Measurements from ENCODE around the gene MYO9A.
A peak's percentile ranks its signal among the peaks of the same experiment; 100 is the strongest.
"Not testable (repeated sequence)": the region's sequence is repeated elsewhere in the genome, so short reads cannot be mapped to it uniquely, and the experiment has no call there.

MYO9A gene

DNA sequence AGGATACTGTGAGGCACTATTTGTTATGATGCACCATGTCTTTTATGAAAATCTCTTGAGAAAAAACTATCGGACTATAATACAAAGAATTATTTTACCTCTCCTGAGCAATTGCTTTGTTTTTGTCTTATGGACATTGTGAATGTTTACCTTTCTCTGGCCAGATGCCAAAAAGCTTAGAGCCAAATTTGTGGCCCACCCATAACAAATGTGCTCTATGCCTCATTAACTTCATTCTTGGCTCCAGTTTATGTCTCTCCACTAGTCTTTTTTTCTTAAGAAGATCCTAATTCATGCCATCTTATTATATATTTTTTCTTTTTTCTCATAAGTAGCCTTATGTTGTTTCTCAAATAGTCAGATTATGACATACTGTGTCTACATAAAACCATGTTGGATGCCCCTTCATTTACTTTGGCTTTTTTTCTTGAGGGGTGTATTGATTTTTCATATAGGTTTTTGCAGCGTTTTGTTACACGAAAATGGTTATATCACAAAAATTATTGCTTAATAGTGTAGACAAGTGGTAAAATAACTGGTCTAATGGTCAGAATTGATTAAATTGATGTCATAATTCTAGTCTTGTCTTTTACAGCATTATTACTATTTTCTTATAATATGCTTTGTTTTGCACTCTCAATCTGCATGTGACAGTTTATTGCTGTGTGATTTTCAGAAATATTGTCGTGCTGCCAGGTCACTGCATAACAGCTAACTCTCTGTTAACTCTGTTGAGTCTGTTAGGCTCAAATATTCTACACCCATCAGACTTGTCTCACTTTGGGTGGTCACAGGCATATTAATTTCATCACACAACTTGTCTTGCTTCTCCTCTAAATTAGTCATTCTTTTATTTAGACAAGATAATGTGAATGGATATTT, 18.5 kb upstream of the MYO9A start:
- DNase-seq (ENCODE audit: low spot score) = no peak

DNA sequence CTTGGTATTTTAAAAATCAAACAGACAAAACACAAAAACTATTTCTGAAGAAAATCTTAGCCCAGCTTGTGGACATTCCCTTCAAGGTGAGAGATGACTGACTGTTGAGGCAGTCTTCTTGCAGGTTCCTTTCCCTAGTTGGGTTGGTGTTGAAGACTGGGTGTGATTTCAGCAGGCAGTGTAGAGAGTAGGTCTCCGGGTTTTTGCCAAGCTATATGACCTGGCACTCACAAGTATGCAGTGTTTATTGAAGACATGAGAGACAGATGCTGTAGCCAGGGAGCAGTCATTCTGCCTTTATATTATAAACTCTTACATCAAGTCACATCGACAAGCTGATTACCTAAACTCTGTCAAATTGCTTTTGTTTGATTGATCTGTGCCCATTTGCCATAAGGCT, 17.8 kb upstream of the MYO9A start:
- no peak for DNase-seq (ENCODE audit: low spot score)

DNA sequence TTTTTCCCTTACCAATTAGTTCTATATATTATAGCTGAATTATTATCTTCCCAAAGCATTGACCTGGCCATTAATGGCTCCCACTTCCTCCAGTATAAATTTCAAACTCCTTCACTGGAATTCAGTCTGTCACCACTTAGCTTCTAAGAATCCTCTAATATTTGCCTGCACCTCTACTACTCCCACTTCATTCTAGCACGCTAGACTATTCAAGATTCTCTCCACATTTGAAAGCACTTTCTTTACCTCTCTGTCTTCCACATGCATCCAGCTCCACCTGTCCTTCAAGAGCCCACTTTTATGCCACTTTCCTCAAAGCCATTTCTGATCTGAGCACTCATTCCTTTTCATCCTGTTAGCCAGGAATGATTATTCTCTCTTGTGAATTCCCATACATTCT, 15.3 kb upstream of the MYO9A start:
- DNase-seq (ENCODE audit: low spot score) = no peak

DNA sequence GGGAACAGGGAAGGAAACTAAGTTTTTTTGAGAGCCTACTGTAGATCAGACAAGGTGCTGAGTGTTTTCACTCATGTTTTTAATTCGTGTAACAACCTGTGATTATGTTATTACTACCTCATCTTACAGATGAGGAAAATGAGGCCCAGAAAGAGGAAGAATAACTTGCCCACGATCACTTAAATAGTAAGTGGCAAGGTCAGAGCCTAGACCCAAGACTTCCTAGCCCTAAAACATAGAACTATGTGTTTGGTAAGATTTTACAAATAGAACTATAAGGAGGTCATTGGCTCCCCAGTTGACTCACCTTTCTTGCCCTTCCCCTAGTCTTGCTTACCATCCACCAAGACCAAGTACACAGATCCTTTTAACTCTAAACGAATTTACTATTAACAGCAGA, 14.0 kb upstream of the MYO9A start:
- no peak for DNase-seq (ENCODE audit: low spot score)

DNA sequence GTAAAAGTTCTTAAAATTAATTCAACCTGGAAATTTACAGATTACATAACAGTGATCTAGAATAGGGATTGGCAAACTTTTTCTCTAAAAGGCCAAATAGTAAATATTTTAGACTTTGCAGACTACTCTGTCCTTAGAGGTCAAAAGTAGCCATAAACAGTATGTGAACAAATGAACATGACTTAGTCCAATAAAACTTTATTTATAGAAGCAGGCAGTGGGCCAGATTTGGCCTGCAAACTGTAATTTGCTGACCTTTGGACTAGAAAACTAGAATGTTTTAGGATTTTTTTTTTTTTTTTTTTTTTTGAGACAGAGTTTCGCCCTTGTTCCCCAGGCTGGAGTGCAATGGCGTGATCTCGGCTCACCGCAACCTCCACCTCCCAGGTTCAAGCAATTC, 12.3 kb upstream of the MYO9A start:
- DNase-seq (ENCODE audit: low spot score) = no peak

GRCh38 chr15:72128359-72128758, 10.4 kb upstream of the MYO9A start:
- no peak for DNase-seq (ENCODE audit: low spot score)

DNA sequence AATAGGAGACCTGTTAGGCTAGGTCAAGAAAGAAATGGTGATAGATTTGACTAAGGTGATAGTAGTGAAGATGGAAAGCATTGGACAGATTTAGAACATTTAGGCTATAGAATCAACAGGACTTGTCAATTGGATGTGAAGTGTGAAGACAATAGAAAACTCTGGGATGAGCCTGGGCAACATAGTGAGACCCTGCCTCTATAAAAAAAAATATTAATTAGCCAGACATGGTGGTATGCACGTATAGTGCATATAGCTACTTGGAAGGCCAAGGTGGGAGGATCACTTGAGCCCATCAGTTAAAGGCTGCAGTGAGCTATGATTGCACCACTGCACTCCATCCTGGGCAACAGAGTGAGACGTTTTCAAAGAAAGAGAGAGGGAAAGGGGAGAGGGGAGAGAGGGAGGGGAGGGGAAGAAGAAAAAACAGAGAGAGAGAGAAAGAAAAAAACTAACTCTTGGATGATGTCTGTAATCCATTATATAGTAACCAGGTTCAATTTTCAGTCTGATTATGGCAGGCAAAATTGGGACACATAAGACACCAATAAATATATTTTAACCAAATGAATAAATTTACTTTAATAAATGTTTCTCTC, 9.9 kb upstream of the MYO9A start:
- DNase-seq (ENCODE audit: low spot score) = no peak

- no peak for DNase-seq (ENCODE audit: low spot score)
Observed at GRCh38 chr15:72124218-72124617, 6.3 kb upstream of the MYO9A start.

DNA sequence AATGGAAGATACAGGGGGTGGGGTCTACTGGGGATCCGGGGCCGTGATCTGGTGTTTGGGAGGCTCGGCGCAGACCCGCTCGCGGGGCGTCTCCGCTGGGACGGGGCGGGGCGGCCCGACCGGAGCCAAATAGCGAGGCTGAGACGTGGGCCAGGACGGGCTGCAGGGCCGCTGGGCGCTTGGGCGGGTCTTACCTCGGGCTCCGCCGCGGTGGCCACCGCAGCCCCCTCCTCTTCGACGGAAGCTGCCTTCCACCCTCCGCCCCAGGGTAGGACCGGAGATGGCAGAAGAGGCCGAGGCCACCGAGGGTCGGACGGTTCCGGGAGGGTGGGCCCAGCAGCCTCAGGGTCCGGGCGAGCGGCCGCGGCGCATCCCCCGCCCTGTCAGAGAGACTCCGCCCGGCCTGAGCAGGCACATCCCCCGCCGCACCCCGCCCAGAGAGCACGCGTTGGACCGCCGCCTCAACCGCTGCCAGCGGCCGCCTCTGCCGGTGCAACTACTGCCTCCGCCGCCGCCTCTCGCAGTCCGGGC, 399 bp downstream of the MYO9A start:
- DNase-seq (ENCODE audit: low spot score) = peak; percentile 60

DNA sequence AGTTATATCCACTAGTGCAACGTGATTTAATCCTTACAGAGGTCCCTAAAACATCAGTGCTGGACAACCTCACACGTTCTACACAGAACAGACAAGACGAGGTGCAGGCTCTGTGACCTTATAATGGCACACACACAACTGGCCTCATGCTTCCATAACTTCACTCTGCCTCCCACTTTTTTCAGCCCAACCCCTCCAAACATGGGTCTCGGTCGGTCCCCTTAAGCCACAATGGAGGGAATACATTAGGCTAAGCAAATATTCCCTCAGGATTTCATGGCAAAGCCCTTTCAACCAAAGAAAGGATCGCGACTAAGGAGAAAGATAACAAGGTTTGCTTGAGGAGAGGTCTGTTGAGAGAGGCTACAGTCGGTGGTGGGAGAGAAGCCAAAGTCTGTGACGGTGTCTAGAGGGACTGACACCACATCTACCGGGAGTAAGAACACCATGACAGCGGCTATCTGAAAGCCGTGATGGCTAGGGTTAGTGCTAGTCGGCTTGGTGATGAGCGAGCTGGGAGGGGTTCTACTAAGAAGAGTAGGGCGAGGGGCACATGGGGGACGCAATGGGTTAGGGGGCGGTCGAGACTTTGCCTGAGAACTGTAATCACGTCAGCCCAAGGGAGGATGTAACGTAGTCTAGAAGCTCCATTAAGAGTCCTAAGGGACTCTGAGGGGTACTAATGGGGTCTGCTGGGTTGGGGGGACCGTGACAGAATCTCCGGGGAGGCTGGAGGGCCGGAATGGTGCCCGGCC, 1.0 kb downstream of the MYO9A start:
- DNase-seq (ENCODE audit: low spot score) = peak; percentile 34

GRCh38 chr15:72113347-72114031, 4.5 kb downstream of the MYO9A start:
- no peak for DNase-seq (ENCODE audit: low spot score)

GRCh38 chr15:72112805-72113204, 5.1 kb downstream of the MYO9A start:
- no peak for DNase-seq (ENCODE audit: low spot score)

DNA sequence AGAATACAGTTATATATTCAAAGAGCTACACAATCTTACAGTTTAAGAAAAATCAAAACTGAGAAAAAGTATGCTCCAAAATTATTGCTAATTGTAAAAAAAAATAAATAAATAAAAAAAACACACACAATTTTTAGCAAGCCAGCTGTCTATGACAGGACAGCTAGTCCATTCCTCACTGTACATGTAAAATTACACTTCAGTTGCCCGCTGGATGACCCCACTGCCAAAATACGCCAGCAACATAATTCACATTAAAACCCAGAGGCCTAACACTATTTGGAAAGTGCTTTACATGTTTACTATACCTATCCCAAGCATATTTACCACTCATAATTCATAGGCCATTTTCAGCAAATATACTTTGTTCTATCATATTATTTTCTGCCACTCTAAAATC, 5.8 kb downstream of the MYO9A start:
- DNase-seq (ENCODE audit: low spot score) = no peak

DNA sequence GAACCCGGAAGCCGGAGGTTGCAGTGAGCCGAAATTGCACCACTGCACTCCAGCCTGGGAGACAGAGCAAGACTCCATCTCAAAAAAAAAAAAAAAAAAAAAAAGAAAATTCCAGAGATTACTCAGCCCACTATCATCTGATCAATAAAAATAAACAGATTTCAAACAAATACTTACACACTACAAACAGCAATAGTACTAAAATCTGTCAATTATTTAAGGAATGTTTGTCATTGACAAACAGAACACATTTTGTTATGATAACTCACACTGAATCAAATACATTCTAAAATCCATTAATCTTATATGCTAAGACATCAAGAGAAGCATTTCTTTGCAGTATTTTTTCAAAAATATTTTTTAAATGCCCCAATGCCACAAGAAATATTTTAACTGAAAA, 7.6 kb downstream of the MYO9A start:
- DNase-seq (ENCODE audit: low spot score) = no peak

GRCh38 chr15:72106068-72106467, 11.9 kb downstream of the MYO9A start:
- no peak for DNase-seq (ENCODE audit: low spot score)

- no peak for DNase-seq (ENCODE audit: low spot score)
Observed at GRCh38 chr15:72105111-72105510, 12.8 kb downstream of the MYO9A start.

DNA sequence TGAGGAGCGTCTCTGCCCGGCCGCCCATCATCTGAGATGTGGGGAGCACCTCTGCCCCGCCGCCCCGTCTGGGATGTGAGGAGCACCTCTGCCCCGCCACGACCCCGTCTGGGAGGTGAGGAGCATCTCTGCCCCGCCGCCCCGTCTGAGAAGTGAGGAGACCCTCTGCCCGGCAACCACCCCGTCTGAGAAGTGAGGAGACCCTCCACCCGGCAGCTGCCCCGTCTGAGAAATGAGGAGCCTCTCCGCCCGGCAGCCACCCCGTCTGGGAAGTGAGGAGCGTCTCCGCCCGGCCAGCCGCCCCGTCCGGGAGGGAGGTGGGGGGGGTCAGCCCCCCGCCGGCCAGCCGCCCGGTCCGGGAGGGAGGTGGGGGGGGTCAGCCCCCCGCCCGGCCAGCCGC, 17.4 kb downstream of the MYO9A start:
- not testable (repeated sequence) for DNase-seq (ENCODE audit: low spot score)

GRCh38 chr15:72099155-72099554, 18.8 kb downstream of the MYO9A start:
- no peak for DNase-seq (ENCODE audit: low spot score)

DNA sequence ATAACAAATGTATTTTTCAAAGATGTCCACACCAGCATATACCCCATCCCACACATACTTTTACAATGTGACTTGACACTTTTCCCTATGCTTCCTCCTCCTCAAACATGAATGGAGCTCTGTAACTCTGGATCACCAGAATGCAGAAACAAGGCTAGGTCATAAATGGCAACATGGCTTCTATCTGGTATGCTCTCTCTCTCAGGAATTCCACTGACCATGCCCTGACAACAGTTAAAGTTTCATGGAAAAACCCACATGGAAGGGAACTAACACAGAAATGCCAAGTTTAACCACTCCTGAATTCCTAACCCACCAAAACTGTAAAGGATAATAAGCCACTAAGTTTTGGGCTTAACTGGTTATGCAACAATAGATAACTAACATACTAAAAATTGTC, 19.9 kb downstream of the MYO9A start:
- DNase-seq (ENCODE audit: low spot score) = no peak

DNA sequence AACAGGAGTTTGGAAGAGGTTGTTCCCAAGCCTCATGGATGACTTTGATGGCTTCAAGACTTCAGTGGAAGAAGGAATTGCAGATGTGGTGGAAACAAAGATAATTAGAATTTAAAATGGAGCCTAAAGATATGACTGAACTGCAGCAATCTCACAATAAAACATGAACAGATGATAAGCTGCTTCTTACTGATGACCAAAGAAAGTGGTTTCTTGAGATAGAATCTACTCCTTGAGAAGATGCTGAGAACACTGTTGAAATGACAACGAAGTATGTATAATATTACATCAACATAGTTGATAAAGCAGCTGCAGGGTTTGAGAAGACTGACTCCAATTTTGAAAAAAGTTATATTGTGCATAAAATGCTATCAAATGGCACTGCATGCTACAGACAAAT, 21.2 kb downstream of the MYO9A start:
- no peak for DNase-seq (ENCODE audit: low spot score)

DNA sequence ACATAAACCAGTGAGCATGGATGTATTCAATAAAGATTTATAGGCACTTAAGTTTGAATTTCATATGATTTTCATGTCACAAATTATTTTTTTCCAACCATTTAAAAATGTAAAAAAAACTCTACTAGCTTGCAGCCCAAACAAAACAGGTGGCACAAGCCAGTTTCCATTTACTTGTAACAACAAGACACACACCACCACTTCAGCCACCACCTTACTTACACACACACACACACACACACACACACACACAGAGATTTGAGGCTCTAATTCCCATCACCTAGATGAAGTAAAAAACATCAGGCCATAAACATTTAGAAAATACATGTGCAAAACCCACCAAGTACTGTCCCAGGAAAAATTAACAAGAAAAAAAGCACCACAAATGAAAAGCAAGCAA, 25.3 kb downstream of the MYO9A start:
- no peak for DNase-seq (ENCODE audit: low spot score)

- DNase-seq (ENCODE audit: low spot score) = no peak
Observed at GRCh38 chr15:72092006-72092405, 25.9 kb downstream of the MYO9A start.

Data from SK-N-DZ (cell line).